ENCODE data around the gene CCK.

Gene CCK

DNA sequence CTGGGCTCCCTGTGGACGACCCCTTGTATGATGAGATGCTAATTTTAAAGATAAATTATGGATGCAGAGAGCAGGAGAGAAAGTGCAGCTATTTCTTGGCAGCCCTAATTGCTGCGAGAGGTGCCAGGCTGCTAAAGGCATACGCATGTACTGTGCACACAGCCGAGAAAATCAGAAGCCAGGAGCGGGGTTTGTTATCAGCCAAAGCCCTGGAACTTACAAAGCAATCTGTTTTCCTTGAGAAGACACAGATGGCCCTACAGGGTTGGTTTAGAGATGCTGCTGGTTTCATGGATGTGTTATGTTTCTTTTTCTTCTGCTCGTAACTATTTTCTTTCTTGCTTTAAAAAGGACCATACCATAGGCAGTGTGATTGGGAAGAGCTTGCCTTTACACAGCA, 11.7 kb upstream of the CCK start:
- H3K4me3 ChIP-seq (ENCODE audit: low read depth, low read length), result no peak overlapping the region
- no peak for DNase-seq (ENCODE audit: low read depth)
- no peak for TF ChIP-seq CTCF (IDR thresholded peaks at IDR 0.05; ENCODE audit: control insufficient read depth, extremely low read depth, insufficient read depth)

DNA sequence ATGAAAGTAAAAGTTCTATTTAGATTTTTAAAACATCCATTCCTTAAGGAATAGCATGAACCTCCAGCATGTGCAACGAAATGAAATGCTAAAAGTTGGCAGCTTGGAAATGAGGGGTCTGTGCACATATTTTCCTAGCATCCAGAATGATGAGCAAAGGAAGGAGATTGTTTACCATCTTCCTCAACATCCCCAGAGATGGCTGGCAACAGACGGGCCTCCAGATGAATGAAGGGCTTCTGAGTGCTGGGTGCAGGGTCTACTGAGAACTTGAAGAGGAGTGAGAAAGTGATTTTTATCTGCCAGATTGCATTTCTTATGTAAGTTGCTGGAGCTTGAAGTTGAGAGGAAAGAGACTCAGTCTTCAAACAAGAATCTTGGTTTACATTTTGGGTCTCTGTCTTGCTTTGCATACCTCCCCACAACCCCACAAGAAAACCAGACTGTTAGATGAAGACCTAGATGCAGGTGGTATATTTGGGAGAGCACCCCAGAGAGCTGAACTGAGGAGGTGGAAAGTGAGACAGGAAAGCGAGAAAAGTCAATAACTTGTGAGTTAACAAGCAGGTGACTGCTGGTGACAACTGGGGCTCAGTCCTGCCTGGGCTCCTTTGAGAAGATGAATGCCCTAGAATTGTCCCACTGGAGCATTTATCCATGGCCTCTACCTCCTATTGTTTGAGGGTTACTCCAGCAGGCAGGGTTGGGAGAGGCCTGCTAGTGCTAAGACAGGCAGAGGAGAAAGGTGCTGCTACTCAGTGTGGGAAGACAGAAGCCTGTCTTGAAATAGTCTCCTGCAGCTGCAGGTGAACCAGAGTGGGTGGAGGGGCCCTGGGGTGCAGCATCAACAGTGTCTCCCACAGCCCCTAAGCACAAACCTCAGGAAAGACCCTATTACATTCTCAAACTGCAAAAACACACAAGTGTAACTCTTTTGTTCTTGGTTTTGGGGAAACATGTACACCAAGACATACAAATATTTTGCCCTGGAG, 10.5 kb upstream of the CCK start:
- no peak for TF ChIP-seq CTCF (IDR thresholded peaks at IDR 0.05; ENCODE audit: control insufficient read depth, extremely low read depth, insufficient read depth)
- no peak overlapping the region for H3K4me3 ChIP-seq (ENCODE audit: low read depth, low read length)
- no peak for DNase-seq (ENCODE audit: low read depth)

GRCh38 chr3:42275217-42275616, 9.2 kb upstream of the CCK start:
- H3K4me3 ChIP-seq (ENCODE audit: low read depth, low read length), result no peak overlapping the region
- no peak for DNase-seq (ENCODE audit: low read depth)
- TF ChIP-seq CTCF (IDR thresholded peaks at IDR 0.05; ENCODE audit: control insufficient read depth, extremely low read depth, insufficient read depth), result no peak

DNA sequence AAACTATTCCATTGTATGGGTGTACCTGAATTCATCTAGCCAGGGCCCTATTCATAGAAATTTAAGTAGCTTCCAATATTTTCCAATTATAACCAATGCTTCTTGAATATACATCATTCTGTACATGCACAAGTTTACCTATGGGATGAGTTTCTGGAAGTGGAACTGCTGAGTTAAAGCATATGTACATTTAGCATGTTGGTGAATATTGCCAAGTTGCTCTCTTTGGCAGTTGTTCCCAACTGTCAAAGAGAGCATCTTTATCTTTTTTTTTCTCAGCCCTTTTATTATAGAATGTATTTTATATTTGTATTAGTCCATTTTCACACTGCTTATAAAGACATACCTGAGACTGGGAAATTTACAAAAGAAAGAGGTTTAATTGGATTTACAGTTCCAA, 8.3 kb upstream of the CCK start:
- no peak overlapping the region for H3K4me3 ChIP-seq (ENCODE audit: low read depth, low read length)
- no peak for TF ChIP-seq CTCF (IDR thresholded peaks at IDR 0.05; ENCODE audit: control insufficient read depth, extremely low read depth, insufficient read depth)
- no peak for DNase-seq (ENCODE audit: low read depth)

DNA sequence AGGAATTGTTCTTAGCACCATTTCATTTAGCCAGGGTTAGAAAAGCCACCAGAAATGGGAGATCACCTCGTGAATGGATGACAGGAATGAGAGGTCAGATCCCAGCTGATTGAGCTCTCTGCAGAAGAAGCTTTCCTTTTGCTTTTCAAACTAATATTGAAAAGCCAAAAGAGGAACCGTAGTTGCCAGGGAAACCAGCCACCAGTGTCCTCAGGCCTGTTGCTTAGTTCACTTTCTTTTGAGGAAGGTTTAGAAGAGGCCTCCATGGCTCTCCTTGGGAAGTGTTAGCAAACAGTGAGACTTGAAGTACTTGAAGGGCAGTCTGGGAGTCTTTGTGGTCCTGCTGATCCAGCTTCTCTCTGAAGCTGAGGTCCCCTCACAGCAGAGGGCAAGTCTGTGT, 7.4 kb upstream of the CCK start:
- DNase-seq (ENCODE audit: low read depth), result no peak

GRCh38 chr3:42271786-42272185, 5.8 kb upstream of the CCK start:
- H3K4me3 ChIP-seq (ENCODE audit: low read depth, low read length), result no peak overlapping the region
- DNase-seq (ENCODE audit: low read depth), result no peak
- no peak for TF ChIP-seq CTCF (IDR thresholded peaks at IDR 0.05; ENCODE audit: control insufficient read depth, extremely low read depth, insufficient read depth)

More for the DNA sequence above, 7.4 kb upstream of the CCK start:
- TF ChIP-seq CTCF (IDR thresholded peaks at IDR 0.05; ENCODE audit: control insufficient read depth, extremely low read depth, insufficient read depth), result no peak
- H3K4me3 ChIP-seq (ENCODE audit: low read depth, low read length), result no peak overlapping the region
